ENCODE measurements around the gene PAM16.
A peak's percentile ranks its signal among the peaks of the same experiment; 100 is the strongest.

Gene PAM16

GRCh38 chr16:4293181-4293716 is 57.9 kb downstream of the PAM16 start:
- peak overlapping the region; percentile 79 for H3K9ac ChIP-seq (ENCODE audit: insufficient read length, low read depth)
- no peaks in the 10 kb centered on the region for H3K9me3 ChIP-seq (ENCODE audit: insufficient read depth, low read length)
- no peak for TF ChIP-seq SUZ12 (IDR thresholded peaks at IDR 0.05; ENCODE audit: extremely low read depth, insufficient read depth, insufficient read length)
- TF ChIP-seq YY1 (IDR thresholded peaks at IDR 0.05; ENCODE audit: insufficient read depth, insufficient read length): no peak
- no peak for TF ChIP-seq ZNF274 (IDR thresholded peaks at IDR 0.05; ENCODE audit: low read depth, low read length)
- DNase-seq (ENCODE audit: low read depth, low spot score): no peak
- H3K4me1 ChIP-seq (ENCODE audit: insufficient read depth, insufficient read length): peaks cover 26% of the 10 kb centered on the region
- H3K36me3 ChIP-seq (ENCODE audit: insufficient read depth, insufficient read length, low read length): no peaks in the 10 kb centered on the region
- H3K4me3 ChIP-seq (ENCODE audit: insufficient read length, low read depth): no peak overlapping the region
- H3K27me3 ChIP-seq (ENCODE audit: insufficient read depth, insufficient read length): no peaks in the 10 kb centered on the region

- no peak for TF ChIP-seq ZNF274 (IDR thresholded peaks at IDR 0.05; ENCODE audit: low read depth, low read length)
- TF ChIP-seq YY1 (IDR thresholded peaks at IDR 0.05; ENCODE audit: insufficient read depth, insufficient read length): no peak
- no peak for TF ChIP-seq SUZ12 (IDR thresholded peaks at IDR 0.05; ENCODE audit: extremely low read depth, insufficient read depth, insufficient read length)
These were observed 59.4 kb downstream of the PAM16 start for GRCh38 chr16:4291699-4292098.

More at GRCh38 chr16:4291699-4292098, 59.4 kb downstream of the PAM16 start:
- no peaks in the 10 kb centered on the region for H3K9me3 ChIP-seq (ENCODE audit: insufficient read depth, low read length)
- peaks cover 23% of the 10 kb centered on the region for H3K4me1 ChIP-seq (ENCODE audit: insufficient read depth, insufficient read length)
- no peak overlapping the region for H3K9ac ChIP-seq (ENCODE audit: insufficient read length, low read depth)
- no peak for DNase-seq (ENCODE audit: low read depth, low spot score)
- H3K27me3 ChIP-seq (ENCODE audit: insufficient read depth, insufficient read length): no peaks in the 10 kb centered on the region
- no peaks in the 10 kb centered on the region for H3K36me3 ChIP-seq (ENCODE audit: insufficient read depth, insufficient read length, low read length)
- H3K4me3 ChIP-seq (ENCODE audit: insufficient read length, low read depth): no peak overlapping the region

Measured in NT2/D1 (cell line).